Effector CD4-positive, alpha-beta T cell (primary cell): ENCODE results near the gene MTA3.
"Not testable (repeated sequence)": the region's sequence is repeated elsewhere in the genome, so short reads cannot be mapped to it uniquely, and the experiment has no call there.

Source experiments
- DNase-seq: peaks from one replicate; pipeline ENCODE4 v3.0.0-alpha.2; 2020

The MTA3 gene

DNA sequence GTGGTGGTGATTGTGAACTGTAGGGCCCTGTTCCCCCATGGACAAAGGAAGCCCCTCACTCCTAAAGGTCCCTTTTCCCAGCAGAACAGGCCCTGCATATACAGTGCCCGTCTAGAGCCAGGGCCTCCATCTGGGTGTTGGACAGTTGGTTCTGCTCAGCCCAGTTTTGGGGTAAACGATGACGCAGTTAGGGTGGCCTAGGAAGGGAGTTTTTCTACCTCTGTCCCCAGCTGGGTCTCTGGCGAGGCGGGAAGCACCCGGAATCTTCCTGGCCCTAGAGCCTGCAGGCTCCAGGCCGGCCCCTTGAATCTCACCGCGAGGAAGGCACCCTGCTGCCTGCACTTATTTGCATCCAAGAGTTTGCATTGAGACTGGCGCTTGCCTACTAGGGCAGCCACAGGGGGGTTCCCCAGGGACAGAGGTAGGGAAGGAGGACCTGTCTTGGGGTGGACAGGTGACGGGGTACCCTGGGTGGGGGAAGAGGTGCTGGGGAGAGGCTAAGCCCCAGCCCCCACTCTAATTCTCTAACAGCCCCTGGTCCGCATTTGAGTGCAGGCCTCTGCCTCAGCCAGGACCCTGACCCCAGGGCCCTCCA lies 529 bp upstream of the MTA3 start:
- DNase-seq: no peak

DNA sequence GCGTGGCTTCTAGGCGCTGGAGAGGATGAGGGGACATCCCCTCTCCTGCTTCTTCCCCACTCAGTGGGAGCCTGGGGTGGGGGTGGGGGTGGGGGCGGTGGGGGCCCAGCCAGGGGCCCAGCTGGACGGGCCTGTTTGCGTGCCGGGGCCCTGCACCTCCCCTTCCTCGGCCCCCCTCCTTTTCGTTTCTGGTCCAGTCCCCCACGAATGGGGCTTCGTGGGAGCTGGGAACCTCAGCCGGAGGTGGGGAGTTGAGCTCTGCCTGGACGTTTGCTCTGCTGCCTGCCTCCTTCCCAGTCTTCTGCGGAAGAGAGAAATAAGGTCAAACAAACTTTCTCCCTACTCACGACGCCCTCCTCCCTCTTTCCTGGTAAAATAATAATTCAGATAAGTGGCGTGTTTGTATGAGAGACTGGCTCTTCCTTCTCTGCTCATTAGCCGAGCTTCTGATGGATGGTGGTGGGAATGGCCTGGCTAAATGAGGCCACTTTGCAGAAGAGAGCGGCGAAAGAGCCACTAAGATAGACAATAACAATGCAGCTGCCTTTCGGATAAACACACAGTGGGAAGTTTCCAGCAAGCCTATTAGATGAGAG lies 782 bp downstream of the MTA3 start:
- DNase-seq: no peak

DNA sequence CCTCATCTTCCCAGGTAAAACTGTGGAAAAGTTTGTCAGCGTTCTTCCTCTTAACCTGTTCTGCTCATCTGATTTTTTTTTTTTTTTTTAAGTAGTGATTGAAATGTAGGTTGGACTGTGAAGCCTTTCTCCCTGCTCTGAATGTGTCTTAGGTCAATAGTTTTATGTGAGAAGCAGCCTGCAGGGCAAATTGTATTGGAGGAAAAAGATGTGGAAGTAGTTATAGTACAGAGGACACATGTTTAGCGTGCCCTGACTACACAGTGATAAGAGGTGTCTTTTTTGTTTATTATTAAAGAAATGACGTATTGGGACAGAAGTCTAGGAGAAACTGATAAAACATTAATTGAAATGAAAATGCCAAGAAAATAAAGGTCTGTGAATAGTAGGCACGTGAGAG lies 1.5 kb downstream of the MTA3 start:
- DNase-seq: no peak

GRCh38 chr2:42572297-42573081 lies 4.1 kb downstream of the MTA3 start:
- DNase-seq: no peak

DNA sequence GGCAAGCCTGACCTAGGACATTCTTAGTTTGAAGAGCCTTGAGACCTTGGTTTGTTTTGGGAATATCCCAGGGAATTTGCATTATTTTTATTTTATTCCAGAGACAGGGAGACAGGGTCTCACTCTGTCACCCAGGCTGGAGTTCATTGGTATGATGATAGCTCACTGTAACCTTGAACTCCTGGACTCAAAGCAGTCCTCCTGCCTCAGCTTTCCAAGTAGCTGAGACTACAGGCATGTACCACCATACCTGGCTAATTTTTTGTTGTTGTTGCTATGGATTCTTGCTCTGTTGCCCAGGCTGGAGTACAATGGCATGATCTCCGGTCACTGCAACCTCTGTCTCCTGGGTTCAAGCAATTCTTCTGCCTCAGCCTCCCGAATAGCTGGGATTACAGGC lies 4.8 kb downstream of the MTA3 start:
- DNase-seq: no peak

- no peak for DNase-seq
Measured at GRCh38 chr2:42575458-42576064, 7.1 kb downstream of the MTA3 start.

DNA sequence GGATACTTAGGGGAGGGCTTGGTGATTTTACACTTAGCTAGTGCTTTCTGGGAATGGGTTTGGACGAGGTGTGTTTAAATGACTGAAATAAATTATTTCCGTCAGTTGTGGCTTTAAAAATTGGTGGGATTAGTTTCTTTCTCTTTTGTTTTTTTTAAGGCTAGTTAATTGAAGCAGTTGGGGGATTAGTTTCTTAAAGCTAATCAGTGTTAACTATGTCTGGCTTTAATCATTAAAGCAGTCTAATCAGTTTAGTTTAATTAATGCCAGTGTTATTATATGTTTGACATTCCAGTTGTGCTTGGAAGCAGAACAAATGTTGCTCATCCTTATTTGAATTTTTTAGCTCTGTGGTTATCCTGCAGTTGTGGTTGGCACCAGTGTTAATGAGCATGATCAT lies 10.2 kb downstream of the MTA3 start:
- no peak for DNase-seq

DNA sequence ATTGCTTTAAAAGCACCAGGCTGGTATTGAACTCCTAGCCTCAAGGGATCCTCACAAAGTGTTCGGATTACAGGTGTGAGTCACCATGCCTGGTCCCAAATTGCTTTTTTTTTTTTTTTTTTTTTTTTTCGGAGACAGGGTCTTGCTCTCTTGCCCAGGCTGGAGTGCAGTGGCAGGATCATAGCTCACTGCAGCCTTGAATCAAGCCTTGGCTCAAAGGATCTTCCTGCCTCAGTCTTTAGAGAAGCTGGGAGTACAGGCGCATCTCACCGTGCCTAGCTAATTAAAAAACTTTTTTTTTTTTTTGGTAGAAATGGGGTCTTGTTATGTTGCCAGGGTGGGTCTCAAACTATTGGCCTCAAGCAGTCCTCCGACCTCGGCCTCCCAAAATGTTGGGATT lies 12.8 kb downstream of the MTA3 start:
- DNase-seq: no peak

DNA sequence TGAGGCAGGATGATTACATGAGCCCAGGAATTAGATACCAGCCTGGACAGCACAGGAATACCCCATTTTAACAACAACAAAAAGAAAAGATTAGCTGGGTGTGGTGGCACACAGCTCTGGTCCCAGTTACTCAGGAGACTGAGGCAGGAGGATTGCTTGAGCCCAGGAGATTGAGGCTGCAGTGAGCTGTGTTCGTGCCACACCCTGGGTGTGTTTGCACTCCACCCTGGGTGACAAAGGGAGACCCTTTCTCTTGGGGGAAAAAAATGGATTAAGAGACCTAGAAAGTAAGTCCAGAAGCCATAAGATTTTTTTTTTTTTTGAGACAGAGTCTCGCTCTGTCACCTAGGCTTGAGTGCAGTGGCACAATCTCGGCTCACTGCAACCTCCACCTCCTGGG lies 16.2 kb downstream of the MTA3 start:
- not testable (repeated sequence) for DNase-seq

DNA sequence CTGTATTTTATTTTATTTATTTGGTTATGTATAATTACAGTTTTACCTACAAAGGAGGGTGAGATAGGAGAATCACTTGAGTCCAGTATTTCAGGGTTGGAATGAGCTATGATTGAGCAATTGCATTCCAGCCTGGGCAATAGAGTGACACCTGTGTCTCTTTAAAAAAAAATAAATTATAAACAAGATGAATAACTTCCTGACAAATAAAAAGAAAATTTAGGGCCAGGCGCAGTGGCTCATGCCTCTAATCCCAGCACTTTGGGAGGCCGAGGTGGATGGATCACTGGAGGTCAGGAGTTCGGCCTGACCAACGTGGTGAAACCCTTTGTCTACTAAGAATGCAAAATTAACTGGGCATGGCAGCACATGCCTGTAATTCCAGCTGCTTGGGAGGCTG lies 17.3 kb downstream of the MTA3 start:
- DNase-seq: no peak

DNA sequence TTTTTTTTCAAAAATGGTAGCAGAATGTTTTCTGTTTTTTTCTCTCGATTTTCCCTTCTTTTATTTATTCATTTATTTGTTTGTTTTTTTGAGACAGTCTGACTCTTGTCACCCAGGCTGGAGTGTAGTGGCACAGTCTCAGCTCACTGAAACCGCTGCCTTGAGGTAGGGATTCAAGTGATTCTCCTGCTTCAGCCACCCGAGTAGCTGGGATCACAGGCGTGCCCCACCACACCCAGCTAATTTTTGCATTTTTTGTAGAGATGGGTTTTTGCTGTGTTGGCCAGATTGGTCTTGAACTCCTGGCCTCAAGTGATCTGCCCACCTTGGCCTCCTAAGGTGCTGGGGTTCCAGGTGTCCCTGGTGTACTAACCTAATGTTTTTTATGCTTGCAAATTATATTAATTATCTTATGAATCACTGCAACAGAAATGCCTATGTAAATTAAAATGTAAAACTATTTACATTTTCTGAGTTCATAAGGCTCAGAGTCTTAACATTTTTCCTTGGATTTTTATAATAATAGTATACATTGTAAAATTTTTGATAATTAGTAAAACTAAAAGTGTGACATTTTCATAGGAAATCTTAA lies 19.2 kb downstream of the MTA3 start:
- DNase-seq: no peak

- DNase-seq: no peak
Measured at GRCh38 chr2:42588121-42588520, 19.7 kb downstream of the MTA3 start.

DNA sequence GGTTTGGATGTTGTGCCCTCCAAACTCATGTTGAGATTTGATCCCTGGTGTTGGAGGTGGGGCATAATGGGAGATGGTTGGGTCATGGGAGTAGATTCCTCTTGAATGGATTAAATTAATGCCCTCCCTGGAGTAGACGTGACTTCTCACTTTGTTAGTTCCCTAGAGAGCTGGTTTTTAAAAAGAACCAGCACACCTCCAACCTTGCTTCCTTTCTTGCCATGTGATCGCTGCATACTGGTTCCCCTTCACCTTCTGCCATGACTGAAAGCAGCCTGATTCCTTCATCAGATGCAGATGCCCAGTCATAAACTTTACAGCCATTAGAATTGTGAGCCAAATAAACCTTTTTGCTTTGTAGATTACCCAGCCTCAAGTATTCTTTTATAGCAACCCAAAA lies 21.7 kb downstream of the MTA3 start:
- no peak for DNase-seq

- DNase-seq: no peak
Measured at GRCh38 chr2:42593282-42593681, 24.9 kb downstream of the MTA3 start.

GRCh38 chr2:42598656-42599055 lies 30.2 kb downstream of the MTA3 start:
- DNase-seq: no peak

DNA sequence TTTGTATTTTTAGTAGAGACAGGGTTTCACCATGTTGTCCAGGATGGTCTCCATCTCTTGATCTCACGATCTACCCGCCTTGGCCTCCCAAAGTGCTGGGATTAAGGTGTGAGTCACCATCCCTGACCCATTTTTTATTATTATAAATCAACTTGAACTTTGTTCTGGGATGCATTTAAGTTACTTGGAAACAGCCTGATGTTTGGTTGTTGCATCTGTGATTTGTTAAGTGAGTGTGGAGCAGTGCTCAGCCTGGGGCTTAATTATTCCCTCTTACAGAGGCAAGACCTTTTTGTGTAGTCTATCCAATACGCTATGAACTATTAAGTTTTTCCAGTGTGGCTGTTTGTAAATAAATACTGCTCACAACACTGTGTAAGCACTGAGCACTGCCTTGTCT lies 32.6 kb downstream of the MTA3 start:
- no peak for DNase-seq

DNA sequence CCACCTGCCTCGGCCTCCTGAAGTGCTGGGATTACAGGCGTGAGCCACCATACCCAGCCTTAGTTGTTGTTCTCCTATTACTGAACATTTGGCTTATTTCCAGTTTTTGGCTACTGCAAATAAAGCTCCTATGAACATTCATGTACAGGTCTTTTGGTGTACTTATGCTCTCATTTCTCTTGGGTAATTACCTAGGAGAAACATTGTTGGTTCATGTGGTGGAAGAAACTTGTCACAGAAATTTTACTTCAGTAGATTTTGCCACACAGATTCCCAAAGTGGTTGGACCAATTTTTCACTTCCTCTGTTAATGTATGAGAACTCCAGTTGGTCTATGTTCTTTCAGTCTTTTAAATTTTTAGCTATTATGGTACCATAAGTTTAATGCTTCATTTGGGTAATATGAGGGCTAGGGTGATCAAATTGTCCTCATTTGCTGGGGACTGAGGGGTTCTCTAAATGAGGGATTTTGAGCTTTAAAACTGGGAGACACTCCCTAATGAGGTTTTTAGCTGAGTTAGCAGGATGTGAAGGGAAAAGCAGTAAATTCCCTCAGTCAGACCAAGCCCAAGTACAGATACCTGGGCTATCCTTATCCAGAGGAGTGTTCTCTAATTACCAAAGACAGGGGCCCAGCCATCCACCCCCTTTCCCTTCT lies 33.9 kb downstream of the MTA3 start:
- no peak for DNase-seq

- no peak for DNase-seq
Measured at GRCh38 chr2:42602876-42603219, 34.4 kb downstream of the MTA3 start.

DNA sequence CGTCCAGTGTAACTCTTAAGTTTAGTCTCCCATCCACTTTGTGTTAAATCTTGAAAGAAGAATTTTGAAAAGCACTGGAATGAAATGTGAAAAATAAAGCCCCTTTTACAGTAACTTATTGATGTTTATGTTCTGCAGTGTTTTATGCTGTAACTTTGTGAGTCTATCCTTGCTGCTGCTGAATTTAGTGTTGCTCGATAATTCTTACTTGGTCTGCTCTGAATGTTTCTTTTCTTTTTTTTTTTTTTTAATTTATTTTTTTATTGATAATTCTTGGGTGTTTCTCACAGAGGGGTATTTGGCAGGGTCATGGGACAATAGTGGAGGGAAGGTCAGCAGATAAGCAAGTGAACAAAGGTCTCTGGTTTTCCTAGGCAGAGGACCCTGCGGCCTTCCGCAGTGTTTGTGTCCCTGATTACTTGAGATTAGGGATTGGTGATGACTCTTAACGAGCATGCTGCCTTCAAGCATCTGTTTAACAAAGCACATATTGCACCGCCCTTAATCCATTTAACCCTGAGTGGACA lies 36.0 kb downstream of the MTA3 start:
- not testable (repeated sequence) for DNase-seq

- not testable (repeated sequence) for DNase-seq
Measured at GRCh38 chr2:42606166-42606565, 37.7 kb downstream of the MTA3 start.

DNA sequence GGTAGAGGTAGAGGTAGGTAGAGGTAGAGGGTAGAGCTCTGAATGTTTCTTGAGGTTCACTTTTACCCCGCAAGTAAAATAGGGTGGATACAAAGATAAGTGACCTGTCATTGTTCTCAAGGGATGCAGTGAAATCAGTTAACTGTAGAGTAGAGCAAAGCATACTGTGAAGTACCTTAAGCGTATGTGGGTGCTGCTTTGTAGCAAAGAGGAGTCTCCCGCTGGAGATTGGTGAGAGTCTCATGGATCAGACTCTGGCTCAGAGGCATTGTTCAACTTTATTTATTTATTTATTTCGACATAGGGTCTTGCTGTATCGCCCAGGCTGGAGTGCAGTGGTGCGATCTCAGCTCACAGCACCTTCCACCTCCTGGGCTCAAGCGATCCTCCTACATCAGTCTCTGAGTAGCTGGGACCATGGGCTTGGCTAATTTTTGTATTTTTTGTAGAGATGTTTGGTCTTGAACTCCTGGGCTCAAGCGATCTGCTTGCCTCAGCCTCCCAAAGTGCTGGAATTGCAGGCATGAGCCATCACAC lies 38.7 kb downstream of the MTA3 start:
- DNase-seq: no peak

GRCh38 chr2:42613281-42614064 lies 45.0 kb downstream of the MTA3 start:
- DNase-seq: no peak
